Keratinocyte (primary cell): ENCODE data around the gene KIAA1755. TPM values are rescaled to one million over a fixed set of nuclear protein-coding genes. Genes with fewer than 3 reads are reported as not detected.

Source experiments
- DNase-seq: peaks from one replicate; pipeline ENCODE4 v3.0.0-alpha.2; 2011; ENCODE audit warnings: low read depth, missing footprints, low spot score
- FAIRE-seq: peaks from 2 replicates; lab custom pipeline; 2011; peaks lifted over from hg19 to GRCh38; lab: Jason Lieb, UNC
- H2AFZ ChIP-seq: 2 replicates; pipeline ENCODE4 v1.6.0; 2012; ENCODE audit warnings: low read length, control low read depth, inconsistent platforms; ENCODE audit not compliant: control insufficient read depth
- H3K27ac ChIP-seq: 2 replicates; pipeline ENCODE4 v1.5.1; 2011; ENCODE audit warnings: low read length; ENCODE audit not compliant: control insufficient read depth, insufficient read depth
- H3K27me3 ChIP-seq: 3 replicates; pipeline ENCODE4 v1.6.0; 2011; ENCODE audit warnings: low read length; ENCODE audit not compliant: control insufficient read depth, insufficient read depth; ENCODE audit errors: extremely low read depth
- H3K36me3 ChIP-seq, 2 experiments: 2 replicates in 1 of 2; 3 replicates in 1 of 2; pipeline ENCODE4 v1.5.1; 2011; ENCODE audit warnings: low read length in 2 of 2, mild to moderate bottlenecking in 1 of 2; ENCODE audit not compliant: control insufficient read depth in 2 of 2, insufficient read depth in 2 of 2; ENCODE audit errors: extremely low read depth in 1 of 2
- H3K4me1 ChIP-seq: 3 replicates; pipeline ENCODE4 v1.5.1; 2011; ENCODE audit warnings: low read length; ENCODE audit not compliant: control insufficient read depth, insufficient read depth; ENCODE audit errors: extremely low read depth
- H3K4me2 ChIP-seq: 3 replicates; pipeline ENCODE4 v1.6.0; 2011; ENCODE audit warnings: low read depth, low read length; ENCODE audit not compliant: control insufficient read depth, insufficient read depth; ENCODE audit errors: extremely low read depth
- H3K4me3 ChIP-seq, 3 experiments: fragments of 200-600 bp in 1 of 3; sonication (generic) in 1 of 3; 2 replicates in 2 of 3; 3 replicates in 1 of 3; pipeline ENCODE4 v1.5.1; 2011 to 2016; ENCODE audit warnings: low read length in 3 of 3, mild to moderate bottlenecking in 3 of 3, control low read depth in 2 of 3, inconsistent platforms in 1 of 3, low read depth in 1 of 3, mixed read lengths in 1 of 3, mixed run types in 1 of 3, moderate library complexity in 1 of 3; ENCODE audit not compliant: control insufficient read depth in 2 of 3, insufficient read depth in 2 of 3; ENCODE audit errors: extremely low read depth in 1 of 3
- H3K79me2 ChIP-seq: 2 replicates; pipeline ENCODE4 v1.6.0; 2012; ENCODE audit warnings: low read length; ENCODE audit not compliant: control insufficient read depth, insufficient read depth
- H3K9ac ChIP-seq: 3 replicates; pipeline ENCODE4 v1.6.0; 2011; ENCODE audit warnings: low read length; ENCODE audit not compliant: control insufficient read depth, insufficient read depth; ENCODE audit errors: extremely low read depth
- H3K9me1 ChIP-seq: 3 replicates; pipeline ENCODE4 v1.6.0; 2011; ENCODE audit warnings: low read length; ENCODE audit not compliant: control insufficient read depth, insufficient read depth; ENCODE audit errors: extremely low read depth
- H3K9me3 ChIP-seq: 2 replicates; pipeline ENCODE4 v1.5.1; 2012; ENCODE audit warnings: low read depth, low read length; ENCODE audit not compliant: control insufficient read depth
- H4K20me1 ChIP-seq: 3 replicates; pipeline ENCODE4 v1.6.0; 2011; ENCODE audit warnings: low read length; ENCODE audit not compliant: control insufficient read depth, insufficient read depth; ENCODE audit errors: extremely low read depth
- CTCF ChIP-seq, 3 experiments: IDR thresholded peaks in 1 of 3; conservative IDR thresholded peaks in 1 of 3; optimal IDR thresholded peaks in 1 of 3; 2 replicates in 2 of 3; 3 replicates in 1 of 3; pipeline versions ENCODE3 to v1.5.1; 2011; ENCODE audit warnings: low read length in 3 of 3, mild to moderate bottlenecking in 3 of 3, moderate library complexity in 2 of 3, control low read depth in 1 of 3, inconsistent platforms in 1 of 3; ENCODE audit not compliant: insufficient read depth in 2 of 3; ENCODE audit errors: extremely low read depth in 1 of 3
- EZH2 ChIP-seq: IDR thresholded peaks from one replicate; pipeline ENCODE4 v1.6.1; 2012; ENCODE audit warnings: inconsistent platforms, mild to moderate bottlenecking, low read length, moderate library complexity
- dilution Hi-C: fragments of 300-500 bp; cut with MboI; formaldehyde crosslinking; loops from one replicate; pipeline ENCODE4 v1.7.0; 2020; ENCODE audit warnings: low sequenced_read_pairs; ENCODE audit not compliant: extremely low pct_ligation_motif_present
- polyA plus RNA-seq, 5 experiments: library from polyadenylated mRNA; depleted of rRNA in 3 of 5; stranded (reverse) in 3 of 5; stranded (forward) in 1 of 5; unstranded in 1 of 5; fragments of >200 nt; gene quantifications; 1 replicate in 1 of 5; 2 replicates in 3 of 5; 3 replicates in 1 of 5; pipeline versions ENCODE4 v1.2.1 to v1.2.3, GENCODE V29; 2011 to 2012; ENCODE audit warnings: missing spikeins in 2 of 5, low read depth in 1 of 5, low replicate concordance in 1 of 5

Gene KIAA1755
- polyA plus RNA-seq, 1 donor (not counting 4 experiments of a cell fraction or from before 2014, with no cell fraction given), result not detected

- H3K36me3 ChIP-seq, result no peaks in the 10 kb centered on the region
- H4K20me1 ChIP-seq, result no peaks in the 10 kb centered on the region
- no peak overlapping the region for H3K4me3 ChIP-seq
- H3K79me2 ChIP-seq, result no peaks in the 10 kb centered on the region
- H3K27ac ChIP-seq, result no peak overlapping the region
- FAIRE-seq (no peak), DNase-seq (no peak)
- H3K4me1 ChIP-seq, result peaks cover 12% of the 10 kb centered on the region
- TF ChIP-seq CTCF (optimal IDR thresholded peaks at IDR 0.05 in 1 of 3, IDR thresholded peaks at IDR 0.05 in 1 of 3, conservative IDR thresholded peaks at IDR 0.05 in 1 of 3; ENCODE audit: extremely low read depth in 1 of 3, insufficient read depth in 2 of 3, low read length in 3 of 3) (no peak), EZH2 (no peak)
- H2AFZ ChIP-seq, result no peak overlapping the region
- no peak overlapping the region for H3K9ac ChIP-seq
- H3K9me3 ChIP-seq, result no peaks in the 10 kb centered on the region
- dilution Hi-C loops, result no loop called here
- H3K4me2 ChIP-seq, result no peak overlapping the region
- no peaks in the 10 kb centered on the region for H3K9me1 ChIP-seq
- no peaks in the 10 kb centered on the region for H3K27me3 ChIP-seq
These were observed 7.5 kb upstream of the KIAA1755 start for GRCh38 chr20:38267901-38268514.

- TF ChIP-seq EZH2 (no peak), CTCF (optimal IDR thresholded peaks at IDR 0.05 in 1 of 3, IDR thresholded peaks at IDR 0.05 in 1 of 3, conservative IDR thresholded peaks at IDR 0.05 in 1 of 3; ENCODE audit: extremely low read depth in 1 of 3, insufficient read depth in 2 of 3, low read length in 3 of 3) (no peak)
- Histone ChIP-seq H3K4me3 (no peak overlapping the region), H3K4me2 (no peak overlapping the region), H3K9me1 (no peaks in the 10 kb centered on the region), H3K27ac (no peak overlapping the region), H3K9me3 (no peaks in the 10 kb centered on the region), H4K20me1 (no peaks in the 10 kb centered on the region), H3K36me3 (no peaks in the 10 kb centered on the region), H3K4me1 (peaks cover 9% of the 10 kb centered on the region), H2AFZ (no peak overlapping the region), H3K27me3 (no peaks in the 10 kb centered on the region), H3K9ac (no peak overlapping the region), H3K79me2 (no peaks in the 10 kb centered on the region)
- dilution Hi-C loops, result no loop called here
- FAIRE-seq, result no peak
- DNase-seq, result no peak
These were observed 6.8 kb upstream of the KIAA1755 start for GRCh38 chr20:38267296-38267695.
